AG10803 (cell line): Measurements from ENCODE around the gene SPPL2C.

Source experiments
- DNase-seq: peaks from one replicate; pipeline ENCODE4 v3.0.0; 2010; ENCODE audit warnings: low read depth
- H3K4me3 ChIP-seq: 2 replicates; pipeline ENCODE4 v1.5.1; 2011; ENCODE audit warnings: mild to moderate bottlenecking, low read length, control low read depth
- TF ChIP-seq, protein P1 (sequence below): conservative IDR thresholded peaks from 2 replicates; pipeline ENCODE4 v1.5.1; 2011; ENCODE audit warnings: mild to moderate bottlenecking, low read length, control low read depth, inconsistent platforms

Gene SPPL2C

DNA sequence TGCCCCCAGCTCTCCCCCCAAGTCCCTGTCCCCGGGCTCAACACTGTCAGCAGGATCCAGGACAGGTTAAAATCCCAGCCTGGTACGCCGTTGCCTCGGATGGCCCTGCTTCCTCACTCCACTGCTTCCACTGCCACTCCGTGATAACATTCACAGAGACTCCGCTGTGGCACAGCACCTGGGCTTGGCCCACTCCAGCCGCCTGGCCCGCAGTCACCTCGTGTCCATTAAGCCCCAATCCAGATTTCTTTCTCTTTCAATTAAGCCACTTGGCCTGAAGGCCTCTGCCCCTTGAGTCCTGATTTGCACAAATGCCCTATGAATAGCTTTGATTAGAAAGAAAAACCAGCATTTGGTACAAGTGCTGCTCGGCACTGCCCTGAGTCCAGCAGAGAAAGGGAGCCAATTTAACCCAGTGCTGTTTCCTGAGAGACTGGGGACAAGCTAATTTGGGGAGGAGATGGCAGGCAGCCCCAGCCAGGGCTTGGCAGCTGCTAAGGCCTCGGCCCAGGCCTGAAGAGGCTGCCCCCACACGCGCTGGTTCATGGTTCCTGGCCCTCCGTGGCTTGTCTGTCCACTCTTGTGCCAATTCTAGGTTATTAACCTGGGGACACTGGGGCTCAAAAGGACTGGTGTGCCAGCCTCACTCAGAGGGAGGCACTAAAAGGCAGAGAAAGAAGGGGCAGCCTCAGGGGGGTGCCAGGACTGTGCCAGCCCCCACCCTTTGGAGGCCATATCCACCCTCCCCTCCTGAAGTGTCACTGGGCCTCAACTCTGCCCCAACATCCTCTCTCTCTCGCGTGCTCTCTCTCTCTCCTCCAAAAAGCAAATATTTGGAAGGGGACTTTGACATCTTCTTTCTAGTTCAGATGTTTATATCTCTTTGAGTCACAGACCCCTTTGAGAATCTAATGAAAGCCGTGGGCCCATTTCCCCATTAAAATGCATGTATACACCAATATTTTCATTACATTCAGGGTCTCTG lies 29.8 kb upstream of the SPPL2C start:
- TF ChIP-seq, protein P1, sequence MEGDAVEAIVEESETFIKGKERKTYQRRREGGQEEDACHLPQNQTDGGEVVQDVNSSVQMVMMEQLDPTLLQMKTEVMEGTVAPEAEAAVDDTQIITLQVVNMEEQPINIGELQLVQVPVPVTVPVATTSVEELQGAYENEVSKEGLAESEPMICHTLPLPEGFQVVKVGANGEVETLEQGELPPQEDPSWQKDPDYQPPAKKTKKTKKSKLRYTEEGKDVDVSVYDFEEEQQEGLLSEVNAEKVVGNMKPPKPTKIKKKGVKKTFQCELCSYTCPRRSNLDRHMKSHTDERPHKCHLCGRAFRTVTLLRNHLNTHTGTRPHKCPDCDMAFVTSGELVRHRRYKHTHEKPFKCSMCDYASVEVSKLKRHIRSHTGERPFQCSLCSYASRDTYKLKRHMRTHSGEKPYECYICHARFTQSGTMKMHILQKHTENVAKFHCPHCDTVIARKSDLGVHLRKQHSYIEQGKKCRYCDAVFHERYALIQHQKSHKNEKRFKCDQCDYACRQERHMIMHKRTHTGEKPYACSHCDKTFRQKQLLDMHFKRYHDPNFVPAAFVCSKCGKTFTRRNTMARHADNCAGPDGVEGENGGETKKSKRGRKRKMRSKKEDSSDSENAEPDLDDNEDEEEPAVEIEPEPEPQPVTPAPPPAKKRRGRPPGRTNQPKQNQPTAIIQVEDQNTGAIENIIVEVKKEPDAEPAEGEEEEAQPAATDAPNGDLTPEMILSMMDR = no peak
- no peak for DNase-seq

DNA sequence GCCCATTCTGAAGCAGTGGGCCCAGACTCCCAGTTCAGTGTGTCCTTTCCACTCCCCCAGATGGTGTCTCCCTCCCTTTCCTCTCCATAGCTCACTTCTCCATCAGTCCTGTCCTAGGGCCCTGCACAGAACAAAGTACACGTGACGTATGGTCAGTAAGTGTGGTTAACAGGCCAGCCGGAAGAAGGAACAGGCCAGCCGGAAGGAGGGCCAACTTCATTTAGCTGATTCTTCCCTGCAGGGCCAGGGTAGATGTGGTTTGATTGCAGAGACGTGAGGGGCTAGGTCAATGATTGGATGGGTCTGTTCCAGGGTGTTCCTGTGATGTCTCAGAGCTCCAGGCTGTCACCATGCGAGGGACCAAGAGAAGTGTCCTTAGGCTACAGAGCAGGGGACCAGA lies 28.9 kb upstream of the SPPL2C start:
- H3K4me3 ChIP-seq = no peak overlapping the region
- DNase-seq = no peak
- TF ChIP-seq, protein P1 = no peak

More for the DNA sequence above, 29.8 kb upstream of the SPPL2C start:
- H3K4me3 ChIP-seq = no peak overlapping the region

DNA sequence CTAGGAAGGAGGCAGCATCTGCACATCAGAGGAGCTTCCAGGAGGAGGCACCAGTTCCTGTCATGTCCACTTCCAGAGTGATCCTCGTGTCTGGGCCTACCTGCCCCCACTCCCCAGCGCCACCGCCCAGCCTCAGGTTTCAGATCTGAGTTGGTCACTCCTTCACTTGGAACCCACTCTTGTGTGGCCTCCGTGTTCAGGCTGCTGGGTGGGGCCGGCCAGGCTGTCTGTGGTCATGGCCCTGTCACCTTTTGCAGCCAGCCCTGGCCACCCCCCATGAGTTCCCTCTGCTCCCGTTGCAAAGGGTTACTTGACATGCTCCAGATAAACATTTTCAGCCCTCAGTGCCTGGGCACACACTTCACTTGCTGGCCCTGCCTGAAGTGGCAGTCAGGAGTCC lies 26.6 kb upstream of the SPPL2C start:
- no peak for DNase-seq
- TF ChIP-seq, protein P1 = no peak
- no peak overlapping the region for H3K4me3 ChIP-seq

DNA sequence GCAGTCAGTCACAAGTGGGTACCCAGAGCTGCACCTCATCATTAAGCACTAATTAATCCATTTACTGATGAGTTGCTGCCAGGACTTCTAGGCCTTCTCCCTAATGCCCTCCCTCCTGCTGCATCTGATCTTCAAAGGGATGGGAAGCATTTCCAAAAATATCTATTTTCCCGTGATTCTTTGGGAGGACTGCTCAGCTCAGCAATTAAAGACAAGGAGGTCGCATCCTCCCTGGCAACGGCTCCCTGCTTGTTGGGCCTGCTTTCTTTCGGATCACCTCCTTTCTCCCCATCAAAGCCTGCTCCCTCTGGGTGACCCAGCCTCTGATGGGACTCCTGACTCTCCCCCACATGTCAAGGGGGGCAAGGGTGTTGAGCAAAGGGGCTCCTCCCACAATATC lies 26.0 kb upstream of the SPPL2C start:
- no peak for DNase-seq
- TF ChIP-seq, protein P1 = no peak
- H3K4me3 ChIP-seq = no peak overlapping the region

DNA sequence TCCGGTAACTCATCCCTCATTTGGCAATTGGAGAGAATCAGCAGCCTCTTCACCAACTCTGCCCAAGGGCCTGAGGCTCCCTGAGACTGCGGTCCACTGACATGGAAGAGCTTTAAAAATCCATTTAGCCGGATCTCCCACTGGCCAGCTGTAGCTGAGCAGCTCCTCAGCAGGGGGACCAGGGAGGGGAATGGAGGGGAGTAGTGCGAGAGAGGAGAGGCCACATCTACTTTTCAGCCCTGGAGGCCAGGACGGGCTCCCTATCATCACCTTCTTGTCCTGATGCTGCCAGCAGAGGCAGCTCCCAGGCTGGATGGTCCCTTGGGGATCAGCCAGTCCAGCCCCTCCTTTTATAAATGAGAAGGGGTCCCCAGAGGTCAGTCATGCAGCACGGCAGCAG lies 25.0 kb upstream of the SPPL2C start:
- DNase-seq = no peak
- TF ChIP-seq, protein P1 = no peak
- no peak overlapping the region for H3K4me3 ChIP-seq

DNA sequence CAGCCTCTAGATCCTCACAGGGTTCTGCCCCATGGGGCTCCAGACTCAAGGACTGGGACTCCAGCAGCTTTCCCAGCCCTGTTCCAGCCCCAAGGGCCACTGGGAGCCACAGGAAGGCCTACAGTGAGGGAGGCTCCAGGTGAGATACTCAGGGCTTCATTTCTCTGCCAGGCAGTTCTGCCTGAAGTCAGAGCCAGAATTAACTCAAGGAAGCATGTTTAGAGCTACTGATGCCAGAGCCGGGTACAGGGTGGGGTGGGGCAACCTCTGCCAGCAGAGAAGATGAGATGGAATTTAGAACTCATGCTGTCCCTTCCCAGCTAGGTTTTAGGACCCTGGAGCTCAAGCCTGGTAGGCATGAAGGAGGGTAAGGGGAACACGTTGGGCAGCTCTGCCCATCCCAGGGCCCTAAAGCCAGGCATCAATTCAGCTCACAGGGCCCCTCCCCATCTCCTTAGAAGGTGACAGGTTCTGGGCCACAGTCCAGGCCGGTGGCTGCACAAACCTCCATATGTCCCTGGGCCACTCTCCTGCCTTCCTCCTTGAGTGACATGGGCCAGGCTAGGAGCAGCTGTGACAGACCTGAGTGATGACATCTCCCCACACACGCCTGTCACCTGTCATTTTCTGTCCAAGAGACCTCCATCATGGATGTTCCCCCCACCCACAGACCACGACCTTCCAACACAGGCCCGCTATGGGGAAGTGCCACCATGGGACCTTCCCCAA lies 24.5 kb upstream of the SPPL2C start:
- TF ChIP-seq, protein P1 = no peak
- DNase-seq = no peak
- H3K4me3 ChIP-seq = no peak overlapping the region
